Activated B cell treated with CpG ODN at 0.5 μM for 24 hours (primary cell): ENCODE data around the gene TEKT5. TPM values are rescaled to one million over a fixed set of nuclear protein-coding genes. Genes with fewer than 3 reads are reported as not detected.

ENCODE experiments used
- ATAC-seq: fragments of 200-7000 bp; cut with Tn5 transposase; one replicate; pipeline ENCODE4 v1.10.0; 2021; ENCODE audit warnings: low read depth, mild to moderate bottlenecking, moderate library complexity
- CTCF ChIA-PET: fragments of 350-600 bp; sonication (Branson Sonifier 250); formaldehyde crosslinking; loops from one replicate; lab custom pipeline; 2021; ENCODE audit warnings: antibody characterized with exemption; lab: Charles Lee
- POLR2A ChIA-PET: fragments of 350-600 bp; sonication (Branson Sonifier 250); formaldehyde crosslinking; loops from one replicate; lab custom pipeline; 2021; ENCODE audit warnings: antibody characterized with exemption; lab: Charles Lee
- DNase-seq: peaks from one replicate; pipeline ENCODE4 v3.0.0; 2022
- H3K27ac Mint-ChIP-seq: one replicate; pipeline ENCODE4 v1.8.0; 2020; ENCODE audit warnings: mixed read lengths
- H3K27me3 Mint-ChIP-seq: one replicate; pipeline ENCODE4 v1.8.0; 2021; ENCODE audit warnings: mixed read lengths
- H3K36me3 Mint-ChIP-seq: one replicate; pipeline ENCODE4 v1.8.0; 2021; ENCODE audit warnings: low read depth, mixed read lengths
- H3K4me1 Mint-ChIP-seq: one replicate; pipeline ENCODE4 v1.8.0; 2021; ENCODE audit warnings: mixed read lengths
- H3K4me3 Mint-ChIP-seq: one replicate; pipeline ENCODE4 v1.8.0; 2020; ENCODE audit warnings: mild to moderate bottlenecking, mixed read lengths
- H3K9me3 Mint-ChIP-seq: one replicate; pipeline ENCODE4 v1.8.0; 2020; ENCODE audit warnings: mixed read lengths
- intact Hi-C: fragments of 100-400 bp; cut with micrococcal nuclease; formaldehyde crosslinking; loops from one replicate; pipeline ENCODE4 v1.15.1; 2024
- total RNA-seq: library from RNA; stranded (reverse); gene quantifications from 2 replicates; pipeline ENCODE4 v1.2.3, GENCODE V29; 2022
- TF ChIP-seq, protein P1 (sequence below): fragments of 200-600 bp; IDR thresholded peaks from one replicate; pipeline ENCODE4 v1.8.0; 2022; ENCODE audit warnings: antibody characterized with exemption, mild to moderate bottlenecking

The TEKT5 gene
- total RNA-seq, 1 donor from 2014 or later = not detected

DNA sequence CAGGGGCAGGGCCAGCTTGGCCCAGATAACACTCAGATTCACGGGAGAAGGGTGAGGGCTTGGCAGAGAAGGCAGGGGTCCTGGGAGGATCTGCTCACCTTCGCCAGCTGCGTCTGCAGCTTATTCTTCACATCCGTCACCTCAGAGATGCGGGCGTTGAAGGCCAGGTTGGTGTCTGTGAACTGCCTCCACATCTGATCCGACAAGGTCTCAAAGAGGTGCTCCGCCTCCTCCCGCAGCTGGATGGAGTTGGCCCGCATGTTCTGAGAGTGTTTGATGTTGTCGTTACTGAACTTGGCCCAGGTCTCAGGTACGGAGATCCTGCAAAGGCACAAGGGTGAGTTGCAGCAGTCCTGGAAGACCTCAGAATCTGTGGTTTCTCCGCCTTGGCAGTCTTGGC is 18.9 kb downstream of the TEKT5 start:
- no peak overlapping the region for H3K27ac Mint-ChIP-seq
- DNase-seq (no peak), ATAC-seq (no peak)
- CTCF ChIA-PET = no interaction called here
- TF ChIP-seq, protein P1, sequence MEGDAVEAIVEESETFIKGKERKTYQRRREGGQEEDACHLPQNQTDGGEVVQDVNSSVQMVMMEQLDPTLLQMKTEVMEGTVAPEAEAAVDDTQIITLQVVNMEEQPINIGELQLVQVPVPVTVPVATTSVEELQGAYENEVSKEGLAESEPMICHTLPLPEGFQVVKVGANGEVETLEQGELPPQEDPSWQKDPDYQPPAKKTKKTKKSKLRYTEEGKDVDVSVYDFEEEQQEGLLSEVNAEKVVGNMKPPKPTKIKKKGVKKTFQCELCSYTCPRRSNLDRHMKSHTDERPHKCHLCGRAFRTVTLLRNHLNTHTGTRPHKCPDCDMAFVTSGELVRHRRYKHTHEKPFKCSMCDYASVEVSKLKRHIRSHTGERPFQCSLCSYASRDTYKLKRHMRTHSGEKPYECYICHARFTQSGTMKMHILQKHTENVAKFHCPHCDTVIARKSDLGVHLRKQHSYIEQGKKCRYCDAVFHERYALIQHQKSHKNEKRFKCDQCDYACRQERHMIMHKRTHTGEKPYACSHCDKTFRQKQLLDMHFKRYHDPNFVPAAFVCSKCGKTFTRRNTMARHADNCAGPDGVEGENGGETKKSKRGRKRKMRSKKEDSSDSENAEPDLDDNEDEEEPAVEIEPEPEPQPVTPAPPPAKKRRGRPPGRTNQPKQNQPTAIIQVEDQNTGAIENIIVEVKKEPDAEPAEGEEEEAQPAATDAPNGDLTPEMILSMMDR = no peak
- intact Hi-C loops = no loop called here
- POLR2A ChIA-PET = no interaction called here
- no peaks in the 10 kb centered on the region for H3K27me3 Mint-ChIP-seq
- H3K36me3 Mint-ChIP-seq = no peaks in the 10 kb centered on the region
- H3K4me3 Mint-ChIP-seq = no peak overlapping the region
- H3K9me3 Mint-ChIP-seq = peaks cover 13% of the 10 kb centered on the region
- H3K4me1 Mint-ChIP-seq = peaks cover 2% of the 10 kb centered on the region

DNA sequence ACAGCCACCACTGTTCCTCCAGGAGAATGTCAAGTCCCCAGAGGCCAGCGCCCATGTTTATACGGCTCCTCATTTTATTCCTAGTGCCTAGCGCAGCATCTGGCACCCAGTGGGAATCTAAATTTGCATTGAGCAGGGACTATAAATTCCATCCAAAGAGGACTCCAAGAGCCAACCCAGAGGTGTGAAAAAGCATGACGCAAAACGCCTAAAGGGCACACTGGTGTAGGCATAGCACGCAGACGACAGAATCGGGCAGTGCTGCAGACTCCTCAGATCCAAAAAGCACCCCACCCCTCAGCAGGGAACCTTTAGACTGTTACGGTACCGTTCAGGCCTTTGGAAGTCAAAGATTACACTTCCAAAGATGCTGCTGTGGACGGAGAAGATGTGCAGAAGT is 19.5 kb downstream of the TEKT5 start:
- intact Hi-C loops = no loop called here
- Mint-ChIP-seq H3K9me3 (peaks cover 13% of the 10 kb centered on the region), H3K4me3 (no peak overlapping the region), H3K4me1 (peaks cover 2% of the 10 kb centered on the region), H3K36me3 (no peaks in the 10 kb centered on the region), H3K27me3 (no peaks in the 10 kb centered on the region), H3K27ac (no peak overlapping the region)
- ATAC-seq = no peak
- DNase-seq = no peak
- POLR2A ChIA-PET = no interaction called here
- TF ChIP-seq, protein P1 = no peak
- CTCF ChIA-PET = no interaction called here

DNA sequence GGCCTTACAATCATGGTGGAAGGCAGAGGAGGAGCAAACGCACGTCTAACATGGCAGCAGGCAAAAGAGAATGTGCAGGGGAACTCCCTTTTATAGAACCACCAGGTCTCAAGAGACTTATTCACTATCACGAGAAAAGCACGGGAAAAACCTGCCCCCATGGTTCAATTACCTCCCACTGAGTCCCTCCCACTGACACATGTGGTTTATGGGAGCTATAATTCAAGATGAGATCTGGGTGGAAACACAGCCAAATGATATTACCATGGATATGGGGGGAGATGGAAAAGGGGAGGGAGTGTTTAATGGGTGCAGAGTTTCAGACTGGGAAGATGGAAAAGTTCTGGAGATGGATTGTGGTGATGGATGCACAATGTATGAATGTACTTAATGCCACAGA is 23.0 kb downstream of the TEKT5 start:
- intact Hi-C loops = no loop called here
- H3K27me3 Mint-ChIP-seq = no peaks in the 10 kb centered on the region
- ChIA-PET POLR2A (no interaction called here), CTCF (no interaction called here)
- H3K9me3 Mint-ChIP-seq = peaks cover 13% of the 10 kb centered on the region
- ATAC-seq (no peak), DNase-seq (no peak)
- H3K27ac Mint-ChIP-seq = no peak overlapping the region
- TF ChIP-seq, protein P1 = no peak
- H3K36me3 Mint-ChIP-seq = no peaks in the 10 kb centered on the region
- no peak overlapping the region for H3K4me3 Mint-ChIP-seq
- no peaks in the 10 kb centered on the region for H3K4me1 Mint-ChIP-seq

DNA sequence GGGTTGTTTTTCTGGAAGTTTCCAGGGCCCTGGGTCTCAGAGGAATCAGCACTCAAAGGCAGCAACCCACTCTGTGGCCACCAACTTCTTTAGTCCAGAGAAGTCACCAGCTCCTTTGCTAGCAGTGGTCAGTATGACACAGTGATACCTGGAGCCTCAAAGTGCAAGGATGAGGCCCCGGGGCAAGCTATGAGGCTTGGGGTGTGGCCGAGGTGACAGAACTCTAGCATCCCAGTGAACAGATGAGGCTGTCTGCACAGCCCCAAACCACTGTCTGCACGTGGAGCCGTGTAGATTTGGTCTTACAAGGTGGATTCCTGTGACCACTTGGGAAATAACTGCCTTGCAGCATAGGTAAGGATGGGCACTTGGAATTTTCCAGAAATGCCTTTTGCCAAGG is 24.9 kb downstream of the TEKT5 start:
- intact Hi-C loops = no loop called here
- H3K27me3 Mint-ChIP-seq = peaks cover 2% of the 10 kb centered on the region
- no peak overlapping the region for H3K4me3 Mint-ChIP-seq

DNA sequence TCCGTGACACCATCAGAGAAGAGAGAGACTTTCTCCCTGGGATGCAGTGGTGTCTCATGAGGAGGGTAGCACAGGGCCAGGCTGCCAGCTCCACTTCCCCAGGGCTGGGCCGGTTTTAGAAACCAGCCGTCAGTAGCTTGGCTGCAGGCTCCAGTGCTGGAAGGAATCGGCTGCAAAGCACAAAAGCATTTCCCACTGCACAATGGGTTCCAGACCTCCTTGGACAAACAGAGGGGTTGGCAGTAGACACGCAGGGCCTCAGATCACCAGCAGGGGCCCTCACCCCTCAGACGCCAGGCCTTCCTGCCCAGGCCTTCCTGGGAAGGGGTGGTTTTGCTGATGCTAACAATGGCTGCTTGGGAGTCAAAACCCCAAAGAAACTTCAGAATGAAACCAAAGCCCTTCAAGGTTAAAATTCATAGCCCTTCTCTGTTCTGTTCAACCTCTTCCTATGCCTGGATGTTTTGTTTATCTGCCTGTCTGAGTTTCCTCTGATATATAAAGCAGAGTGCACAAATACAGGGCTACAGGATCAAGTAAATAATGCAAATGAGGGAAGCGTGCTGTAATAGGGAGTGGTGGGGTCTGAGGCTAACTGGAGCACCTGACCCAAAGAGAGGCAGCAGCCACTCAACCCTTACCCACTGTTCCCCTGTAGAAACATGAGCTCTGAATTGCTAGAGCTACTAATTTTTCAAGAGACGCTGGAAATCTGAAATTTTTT is 26.2 kb downstream of the TEKT5 start:
- ATAC-seq (no peak), DNase-seq (no peak)
- no peaks in the 10 kb centered on the region for H3K36me3 Mint-ChIP-seq
- peaks cover 13% of the 10 kb centered on the region for H3K9me3 Mint-ChIP-seq
- intact Hi-C loops = loop anchor here (1.0 kb wide), 1 partner anchor 250 kb away; no protein-coding TSS in a partner anchor
- H3K4me3 Mint-ChIP-seq = no peak overlapping the region
- TF ChIP-seq, protein P1 = no peak
- no peak overlapping the region for H3K27ac Mint-ChIP-seq
- POLR2A ChIA-PET = no interaction called here
- peaks cover 2% of the 10 kb centered on the region for H3K27me3 Mint-ChIP-seq
- CTCF ChIA-PET = no interaction called here
- H3K4me1 Mint-ChIP-seq = no peaks in the 10 kb centered on the region

More for the DNA sequence above, 24.9 kb downstream of the TEKT5 start:
- peaks cover 13% of the 10 kb centered on the region for H3K9me3 Mint-ChIP-seq
- H3K4me1 Mint-ChIP-seq = no peaks in the 10 kb centered on the region
- POLR2A ChIA-PET = interaction anchor here (0.6 kb wide), 1 partner anchor 155 kb away, joined by 5 read pairs; no protein-coding TSS in a partner anchor
- no peak overlapping the region for H3K27ac Mint-ChIP-seq
- ATAC-seq = no peak
- CTCF ChIA-PET = no interaction called here
- no peak for DNase-seq
- TF ChIP-seq, protein P1 = no peak
- no peaks in the 10 kb centered on the region for H3K36me3 Mint-ChIP-seq
